Activated gamma-delta T cell treated with anti-CD3 and anti-CD28 coated beads, Interleukin-2, amount 50 U/mL, for 16 hours (primary cell): Measurements from ENCODE around the gene C11orf98.
A peak's percentile ranks its signal among the peaks of the same experiment; 100 is the strongest.
"Not testable (repeated sequence)": the region's sequence is repeated elsewhere in the genome, so short reads cannot be mapped to it uniquely, and the experiment has no call there.

Experiments used
- DNase-seq: peaks from one replicate; pipeline ENCODE4 v3.0.0-alpha.2; 2020; ENCODE audit warnings: low read depth

C11orf98 gene

DNA sequence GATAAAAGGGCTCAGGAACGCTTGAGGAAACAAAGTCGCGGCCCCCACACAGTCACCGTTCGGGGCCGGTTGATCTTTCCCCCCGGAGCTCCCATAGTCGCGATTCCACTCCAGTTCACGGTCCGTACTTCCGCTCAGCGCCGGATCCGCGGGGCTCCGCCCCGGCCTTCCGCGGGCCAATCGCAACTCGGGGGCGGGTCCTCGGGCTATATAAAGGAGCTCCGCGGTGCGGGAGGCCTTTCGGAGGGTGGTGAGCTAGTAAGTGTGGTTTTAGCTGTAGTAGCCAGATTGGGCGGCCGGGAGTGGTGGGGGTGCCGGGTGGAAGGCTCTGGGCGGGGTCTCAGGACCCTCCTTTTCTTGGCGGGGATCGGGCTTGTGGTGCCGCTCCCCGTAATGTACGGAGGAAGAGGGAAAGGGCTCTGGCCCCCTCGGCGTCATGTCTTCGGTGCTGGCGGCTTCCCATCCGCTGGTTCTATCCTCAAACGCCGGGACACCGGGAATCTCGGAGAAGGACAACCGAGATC is at the start of gene C11orf98, which contains the start of gene CSKMT:
C11orf98 (minus strand) TSS at position 136 of the 524 bp plus-strand sequence; CDS start at position 95, 41 bp downstream.
CSKMT (plus strand) TSS at position 238 of the 524 bp plus-strand sequence. CDS start 568 bp downstream, outside the sequence.
- peak; percentile 94 for DNase-seq

DNA sequence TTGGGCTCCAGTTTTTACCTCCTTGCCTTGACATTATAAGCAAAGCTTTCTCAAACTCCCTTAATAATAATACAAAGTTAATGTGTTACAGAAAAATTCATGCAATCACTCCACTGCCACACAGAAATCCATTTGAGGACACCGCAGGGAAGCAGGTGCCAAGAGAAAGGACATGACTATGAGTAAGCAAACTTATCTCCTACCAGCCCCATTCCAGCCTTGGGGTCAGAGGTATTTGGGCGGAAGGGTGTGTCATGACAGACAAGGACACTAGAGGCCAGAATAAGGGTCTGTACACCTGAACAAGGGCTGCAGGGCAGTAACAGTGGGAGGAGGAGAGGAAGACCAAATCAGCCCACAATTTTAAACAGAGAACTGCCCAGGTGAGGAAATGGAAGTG is 48.3 kb upstream of the C11orf98 start:
- no peak for DNase-seq

DNA sequence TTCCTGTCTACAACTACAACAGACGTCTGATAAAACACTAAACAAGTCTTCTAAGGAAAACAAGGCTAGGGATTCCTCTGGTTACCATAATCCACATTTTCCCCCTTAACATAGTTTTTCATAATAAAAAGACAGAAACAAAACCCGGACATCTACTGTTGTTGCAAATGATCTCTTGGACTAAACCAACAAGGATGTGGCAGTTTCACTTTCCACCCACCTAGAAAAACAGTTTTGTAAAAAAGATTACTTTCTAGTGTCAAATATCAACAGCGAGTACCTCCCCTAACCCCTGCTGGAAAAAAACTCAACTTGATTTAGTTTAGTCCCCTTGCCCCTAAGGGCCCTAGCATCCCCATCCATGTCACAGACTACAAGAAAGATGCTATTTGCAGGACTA is 47.9 kb upstream of the C11orf98 start:
- no peak for DNase-seq

DNA sequence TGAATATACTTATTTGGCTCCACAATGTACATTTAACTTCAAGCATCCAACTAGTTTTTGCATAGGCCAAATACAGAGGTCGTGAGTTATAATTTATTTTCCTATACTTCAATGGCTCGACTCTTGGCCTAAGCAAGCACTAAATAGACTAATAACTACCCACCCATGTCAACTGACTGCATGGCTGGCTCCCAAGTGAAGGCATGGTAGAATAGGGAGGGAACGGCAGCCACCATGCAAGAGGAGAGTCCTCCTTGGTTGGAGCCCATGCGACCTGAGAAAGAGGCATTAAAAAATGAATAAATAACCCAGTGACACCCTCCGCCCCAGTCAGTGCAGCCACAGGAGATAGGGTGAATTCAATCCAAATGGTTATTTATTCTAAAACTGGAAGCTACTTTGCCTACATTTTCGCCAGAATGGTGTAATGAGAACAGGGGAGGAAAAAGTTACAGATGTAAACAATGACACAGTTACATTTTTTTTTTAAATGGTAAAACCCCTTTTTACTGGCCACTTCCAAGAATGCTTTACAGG is 47.3 kb upstream of the C11orf98 start:
- DNase-seq, result no peak

DNA sequence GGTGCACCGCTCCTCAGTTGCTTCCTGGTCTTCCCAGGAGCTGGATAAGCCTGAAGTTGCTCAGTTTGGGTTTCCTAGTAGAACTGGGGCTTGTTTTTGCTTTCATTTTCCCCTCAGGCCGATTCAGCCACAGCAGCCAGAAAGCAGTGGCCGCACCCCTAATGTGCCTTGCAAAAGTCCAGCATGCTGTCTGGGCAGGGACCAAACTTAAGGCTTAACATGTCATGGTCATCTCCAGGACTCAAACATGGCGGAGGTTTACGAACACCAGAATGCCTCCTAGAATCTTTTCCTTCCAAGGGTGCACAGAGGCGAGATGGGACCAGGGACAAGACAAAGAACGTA is 45.0 kb upstream of the C11orf98 start:
- no peak for DNase-seq

DNA sequence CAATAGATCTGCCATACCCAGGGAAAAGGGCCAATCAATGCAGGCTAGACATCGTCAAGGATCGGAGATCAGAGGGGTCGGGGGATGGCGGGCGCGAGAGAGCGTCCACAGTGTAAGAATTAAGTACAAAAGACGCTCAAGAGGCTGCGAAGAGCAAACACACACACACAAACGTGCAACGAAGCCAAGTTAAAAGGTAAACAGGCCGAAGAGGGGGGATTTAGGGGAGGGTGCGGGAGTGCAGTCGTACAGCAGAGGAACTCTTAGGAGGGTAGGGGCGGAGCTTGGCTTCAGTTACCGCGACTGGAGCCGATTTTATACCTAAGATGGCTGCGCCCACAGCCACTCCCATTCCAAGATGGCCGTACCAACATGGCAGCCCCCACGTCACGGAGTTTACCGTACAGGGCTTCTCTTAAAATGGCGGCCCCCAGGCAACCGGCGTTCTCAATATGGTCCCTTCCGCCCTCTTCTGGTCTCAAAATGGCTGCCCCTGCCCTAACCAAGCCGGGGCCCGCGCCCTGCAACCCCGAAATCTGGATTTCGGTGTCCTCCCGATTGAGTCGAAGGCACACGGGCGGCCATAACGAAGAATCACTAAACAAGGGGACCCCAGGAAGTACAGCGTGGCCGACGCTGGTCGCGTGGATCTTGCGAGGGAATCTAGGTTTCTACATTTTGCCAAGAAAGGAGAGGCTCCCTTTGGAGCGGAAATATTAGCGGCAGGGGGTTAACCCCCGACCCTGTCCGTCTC is 44.4 kb upstream of the C11orf98 start:
- DNase-seq, result peak; percentile 94

DNA sequence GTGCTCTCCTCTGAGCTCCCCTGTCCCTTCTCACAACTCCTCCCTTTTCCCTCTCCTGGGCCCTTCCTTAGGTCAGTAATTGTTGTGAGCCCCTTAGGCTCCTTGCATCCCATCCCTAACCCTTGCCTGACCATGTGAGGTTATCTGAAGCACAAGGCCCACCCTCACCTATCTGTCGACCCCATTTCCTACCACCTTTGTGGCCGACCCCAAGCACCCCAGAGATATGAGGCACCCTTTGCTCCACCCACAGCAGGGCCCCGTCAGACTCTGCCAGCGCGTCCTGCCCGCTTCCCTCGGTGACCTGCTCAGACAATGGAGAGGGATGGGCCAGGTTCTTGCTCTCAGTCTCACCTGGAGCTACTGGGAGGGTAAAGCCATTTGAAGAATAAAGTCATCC is 43.8 kb upstream of the C11orf98 start:
- DNase-seq, result no peak

DNA sequence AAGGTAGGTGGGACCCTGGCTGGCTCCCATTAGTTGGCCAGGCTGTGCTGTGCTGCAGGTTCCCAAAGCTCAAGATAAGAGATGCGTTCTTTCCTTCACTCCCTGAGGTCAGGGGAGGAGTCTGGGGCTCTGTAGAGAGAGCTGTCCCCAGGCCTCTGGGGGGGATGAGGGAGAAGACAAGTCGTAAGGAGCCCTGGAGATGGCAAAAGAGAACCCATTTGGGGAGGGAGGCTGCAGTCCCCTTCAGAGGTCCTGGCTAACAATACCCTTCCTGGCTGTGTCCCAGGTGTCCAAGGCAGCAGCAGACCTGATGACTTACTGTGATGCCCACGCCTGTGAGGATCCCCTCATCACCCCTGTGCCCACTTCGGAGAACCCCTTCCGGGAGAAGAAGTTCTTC is 43.4 kb upstream of the C11orf98 start:
- no peak for DNase-seq

DNA sequence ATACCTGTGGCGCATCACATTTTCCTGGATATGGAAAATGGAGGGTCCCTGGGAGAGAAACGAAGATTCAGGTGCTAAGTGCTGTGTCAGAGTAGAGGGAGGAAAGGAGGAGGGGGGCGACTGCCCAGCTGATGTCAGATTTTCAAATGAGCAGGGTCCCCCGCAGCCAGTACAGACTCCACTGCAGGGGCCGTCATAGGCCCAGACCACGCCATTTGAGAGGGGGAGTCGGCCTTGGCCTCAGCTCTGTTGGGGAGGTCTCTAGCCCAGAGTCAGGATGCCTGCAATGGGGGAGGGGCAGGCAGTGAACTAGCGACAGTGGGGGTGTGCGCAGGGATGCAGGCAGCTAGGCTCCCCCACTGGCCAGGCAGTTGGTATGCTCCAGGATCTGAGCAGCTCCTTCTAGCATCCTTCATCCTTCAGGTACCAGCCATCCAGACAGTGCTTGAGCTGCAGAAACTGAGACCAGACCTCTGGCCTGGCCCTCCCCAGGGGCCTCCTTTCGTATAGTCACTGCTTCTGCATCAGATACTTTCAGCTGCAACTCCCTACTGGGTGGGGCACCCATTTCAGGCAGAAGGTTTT is 42.4 kb upstream of the C11orf98 start, which contains the start of the genes BSCL2 and GNG3:
BSCL2 (minus strand) TSS at position 148 of the 585 bp plus-strand sequence. CDS start 229 bp downstream, outside the sequence.
GNG3 (plus strand) TSS at position 400 of the 585 bp plus-strand sequence. CDS start 620 bp downstream, outside the sequence.
- no peak for DNase-seq

DNA sequence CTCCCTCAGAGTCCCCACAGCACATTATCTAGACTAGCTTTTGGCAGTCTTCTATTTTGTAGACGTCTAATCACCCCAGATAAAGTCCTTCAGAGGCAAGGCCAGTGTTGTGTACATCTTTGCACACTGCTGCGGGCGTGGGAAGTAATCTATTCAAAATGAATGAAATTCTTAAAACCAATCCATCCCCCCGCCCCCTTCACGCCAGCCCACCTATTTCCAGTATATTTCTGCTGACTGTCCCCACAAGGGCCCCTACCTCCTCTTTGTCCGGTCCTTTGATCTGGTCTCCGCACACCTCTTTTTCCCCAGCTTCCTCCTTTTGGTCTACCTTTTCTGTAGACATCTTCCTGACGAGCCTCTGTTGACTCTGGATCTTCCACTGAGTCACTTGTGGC is 41.8 kb upstream of the C11orf98 start:
- DNase-seq, result no peak

DNA sequence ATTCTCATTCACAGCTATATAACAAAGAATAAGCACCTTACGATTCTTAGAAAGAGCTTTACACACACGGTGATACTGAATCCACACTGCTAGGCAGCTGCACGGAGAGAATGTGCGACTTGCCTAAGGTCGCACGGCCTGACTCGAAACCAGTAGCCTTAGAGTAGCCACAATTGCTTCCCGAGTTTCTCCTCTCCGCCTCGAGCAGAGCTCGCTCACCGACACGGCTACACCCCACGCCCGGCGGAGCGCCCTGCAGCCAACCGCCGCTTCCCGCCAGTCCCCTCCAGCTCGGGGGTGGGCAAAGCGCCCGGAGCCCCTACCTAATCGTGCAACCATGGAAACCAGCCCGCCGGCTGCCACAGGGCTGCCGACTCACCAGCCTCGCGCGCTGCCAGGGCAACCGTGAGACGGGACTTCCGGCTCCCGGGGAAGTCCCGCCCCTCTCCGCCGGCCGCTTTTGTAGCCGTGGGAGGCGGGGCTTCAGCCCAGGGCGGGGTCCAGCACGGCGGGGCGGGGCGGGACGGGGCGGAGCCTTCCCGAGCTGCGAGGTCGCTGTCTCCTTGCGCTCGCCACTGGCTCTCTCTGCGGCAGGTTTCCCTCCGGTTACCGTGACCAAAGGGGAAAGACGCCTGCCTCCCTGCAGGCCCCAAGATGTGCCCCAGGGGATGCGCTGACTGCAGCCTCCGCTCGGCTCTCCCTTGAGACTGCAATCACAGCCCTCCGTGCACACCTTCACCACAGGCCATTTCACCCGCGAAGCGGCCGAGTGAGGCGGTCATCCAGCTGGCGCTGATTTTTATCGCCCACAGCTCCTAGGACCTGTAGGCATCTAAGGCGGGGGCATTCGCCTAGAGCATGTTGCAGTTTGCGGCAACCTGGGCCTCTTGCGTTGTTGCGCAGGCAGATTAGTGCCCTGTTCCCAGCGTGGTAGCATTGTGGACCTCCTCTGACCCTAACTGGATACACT is 41.2 kb upstream of the C11orf98 start:
- peak; percentile 91 for DNase-seq

DNA sequence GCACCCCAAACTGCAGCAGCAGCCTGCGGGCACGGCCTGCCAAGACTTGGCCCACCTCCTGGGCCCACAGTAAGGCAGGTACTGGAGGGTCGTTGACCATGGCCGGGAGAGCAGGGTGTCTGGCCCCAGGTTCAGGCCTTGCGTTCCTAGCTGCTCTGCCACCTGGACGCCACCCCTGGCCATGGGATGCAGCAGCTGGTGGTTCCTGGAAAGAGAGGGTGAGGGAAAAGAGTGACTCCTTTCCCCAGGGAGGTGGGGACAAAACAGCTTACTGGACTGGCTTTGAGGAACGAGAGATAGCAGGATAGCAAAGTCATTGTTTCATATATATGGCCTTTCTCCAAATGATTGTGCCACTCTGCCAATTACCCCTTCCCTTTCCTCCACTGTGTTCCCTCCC is 40.4 kb upstream of the C11orf98 start:
- no peak for DNase-seq

DNA sequence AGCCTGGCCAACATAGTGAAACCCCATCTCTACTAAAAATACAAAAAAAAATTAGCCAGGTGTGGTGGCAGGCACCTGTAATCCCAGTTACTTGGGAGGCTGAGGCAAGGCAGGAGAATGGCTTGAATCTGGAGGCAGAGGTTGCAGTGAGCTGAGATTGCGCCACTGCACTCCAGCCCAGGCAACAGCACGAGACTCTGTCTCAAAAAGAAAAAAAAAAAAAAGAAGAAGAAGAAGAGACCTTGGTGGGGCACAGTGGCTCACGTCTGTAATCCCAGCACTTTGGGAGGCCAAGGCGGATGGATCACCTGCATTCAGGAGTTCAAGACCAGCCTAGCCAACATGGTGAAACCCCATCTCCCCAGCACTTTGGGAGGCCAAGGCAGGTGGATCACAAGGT is 38.9 kb upstream of the C11orf98 start:
- not testable (repeated sequence) for DNase-seq

DNA sequence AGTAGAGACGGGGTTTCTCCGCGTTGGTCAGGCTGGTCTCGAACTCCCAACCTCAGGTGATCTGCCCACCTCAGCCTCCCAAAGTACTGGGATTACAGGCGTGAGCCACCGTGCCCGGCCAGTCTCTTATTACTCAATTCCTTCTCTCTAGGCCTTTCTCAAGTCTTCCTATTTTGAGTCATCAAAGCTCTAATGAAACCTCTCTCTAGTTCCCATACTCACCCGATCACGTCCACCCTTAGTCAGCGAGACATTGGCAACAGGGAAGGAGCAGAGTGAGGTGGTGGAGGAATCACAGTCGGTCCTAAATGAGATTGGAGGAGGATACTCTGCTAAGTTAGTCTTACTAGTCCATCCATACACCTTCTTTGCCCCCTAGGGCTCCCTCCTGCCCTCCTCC is 37.2 kb upstream of the C11orf98 start:
- DNase-seq, result no peak

DNA sequence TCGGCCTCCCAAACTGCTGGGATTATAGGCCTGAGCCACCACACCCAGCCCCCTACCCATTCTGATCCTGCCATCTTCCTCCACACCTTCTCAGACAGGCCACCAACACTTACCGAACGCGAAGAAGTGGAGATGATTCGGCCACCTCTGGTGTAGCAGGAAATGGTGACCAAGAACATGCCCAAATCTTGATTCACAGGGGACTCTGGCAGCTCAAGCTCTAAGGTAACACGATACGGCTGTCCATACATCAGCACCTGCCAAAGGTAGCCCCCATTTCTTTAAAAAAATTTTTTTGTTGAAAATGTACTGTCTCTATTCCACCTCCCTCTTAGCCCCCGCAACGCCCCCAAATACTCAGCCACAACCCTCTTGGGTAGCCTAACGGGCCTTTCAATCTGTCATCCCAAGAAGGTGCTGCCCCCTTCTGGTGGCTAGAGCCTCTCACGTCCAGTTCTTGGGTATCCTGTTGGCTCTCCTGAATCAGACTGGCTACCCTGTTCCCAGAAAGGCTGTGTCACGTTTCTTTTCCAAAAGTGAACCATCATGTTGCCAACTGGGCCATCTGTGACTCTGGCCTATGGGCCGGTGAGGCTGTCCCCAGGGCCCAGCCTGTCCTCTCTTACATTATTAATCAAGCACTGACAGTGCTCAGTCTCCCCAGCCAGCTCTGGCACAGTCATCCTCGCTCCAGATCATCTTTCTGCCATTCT is 29.6 kb upstream of the C11orf98 start:
- peak; percentile 67 for DNase-seq

DNA sequence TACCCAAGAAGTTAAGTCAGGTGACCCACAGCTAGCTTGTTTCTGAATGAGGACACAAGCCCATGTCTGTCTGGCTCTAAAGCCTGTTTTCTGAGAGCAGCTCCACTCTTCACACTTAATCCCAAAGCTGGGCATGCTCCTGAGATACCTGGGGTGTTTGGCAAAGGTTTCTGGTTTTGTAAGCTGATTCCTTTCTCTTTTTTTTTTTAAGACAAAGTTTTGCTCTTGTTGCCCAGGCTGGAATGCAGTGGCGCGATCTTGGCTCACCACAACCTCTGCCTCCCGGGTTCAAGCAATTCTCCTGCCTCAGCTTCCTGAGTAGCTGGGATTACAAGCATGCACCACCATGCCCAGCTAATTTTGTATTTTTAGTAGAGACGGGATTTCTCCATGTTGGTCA is 28.6 kb upstream of the C11orf98 start:
- not testable (repeated sequence) for DNase-seq

DNA sequence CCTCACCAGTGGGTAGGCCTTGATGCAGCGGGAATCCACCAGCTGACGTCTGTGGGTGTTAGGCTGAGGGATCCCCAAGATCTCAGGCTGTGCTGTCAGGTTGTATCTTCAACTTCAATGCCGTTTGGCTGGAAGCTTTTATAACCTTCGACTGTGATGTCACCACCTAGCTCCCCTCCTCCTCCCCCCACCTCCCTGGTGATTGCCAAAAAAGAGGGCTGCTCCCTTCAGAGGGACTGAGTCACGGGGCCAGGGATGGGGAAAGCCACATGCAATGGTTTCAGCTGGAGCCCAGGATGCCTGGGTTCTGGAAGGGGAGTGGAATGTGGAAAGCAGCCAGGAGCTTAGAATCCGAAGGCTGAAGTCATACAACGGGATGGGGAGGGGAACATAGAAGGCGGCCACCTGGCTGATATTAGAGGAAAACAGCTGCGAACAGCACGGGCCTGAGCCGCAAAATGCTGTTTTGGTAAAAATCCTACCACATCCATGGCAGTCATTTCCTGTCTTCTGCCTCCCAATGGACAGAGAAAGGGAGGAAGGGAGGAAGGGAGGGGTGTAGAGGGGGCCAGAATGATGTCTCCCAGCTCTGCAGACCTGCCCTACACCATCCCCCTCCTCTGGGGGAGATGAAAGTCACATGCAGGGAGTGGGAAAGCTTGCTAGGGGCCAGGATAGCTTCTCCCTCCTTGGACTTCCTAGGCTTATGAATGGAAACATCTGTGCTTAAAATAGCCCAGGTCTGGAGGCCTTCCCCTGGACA is 24.6 kb upstream of the C11orf98 start, which contains the start of gene LRRN4CL:
LRRN4CL (minus strand) TSS at position 110 of the 763 bp plus-strand sequence. CDS start 1,022 bp downstream, outside the sequence.
- DNase-seq, result no peak

DNA sequence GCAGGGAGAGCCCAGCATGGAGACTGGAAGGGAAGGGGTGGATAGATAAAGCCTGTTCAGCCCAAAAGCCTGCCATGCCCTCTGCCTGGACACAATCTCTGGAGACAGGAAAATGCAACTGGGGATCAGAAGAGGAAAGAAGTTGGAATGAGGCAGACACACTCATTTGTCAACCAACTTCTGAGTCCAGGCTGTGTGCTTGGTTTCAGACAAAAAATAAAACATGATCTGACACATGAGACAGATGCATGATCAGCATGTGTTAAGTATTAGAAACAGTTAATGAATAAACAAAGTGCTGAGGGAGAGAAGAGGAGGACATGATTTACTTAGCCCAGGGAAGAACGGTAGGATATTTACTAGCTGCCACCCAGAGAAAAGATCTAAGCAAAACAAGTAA is 23.5 kb upstream of the C11orf98 start:
- no peak for DNase-seq

DNA sequence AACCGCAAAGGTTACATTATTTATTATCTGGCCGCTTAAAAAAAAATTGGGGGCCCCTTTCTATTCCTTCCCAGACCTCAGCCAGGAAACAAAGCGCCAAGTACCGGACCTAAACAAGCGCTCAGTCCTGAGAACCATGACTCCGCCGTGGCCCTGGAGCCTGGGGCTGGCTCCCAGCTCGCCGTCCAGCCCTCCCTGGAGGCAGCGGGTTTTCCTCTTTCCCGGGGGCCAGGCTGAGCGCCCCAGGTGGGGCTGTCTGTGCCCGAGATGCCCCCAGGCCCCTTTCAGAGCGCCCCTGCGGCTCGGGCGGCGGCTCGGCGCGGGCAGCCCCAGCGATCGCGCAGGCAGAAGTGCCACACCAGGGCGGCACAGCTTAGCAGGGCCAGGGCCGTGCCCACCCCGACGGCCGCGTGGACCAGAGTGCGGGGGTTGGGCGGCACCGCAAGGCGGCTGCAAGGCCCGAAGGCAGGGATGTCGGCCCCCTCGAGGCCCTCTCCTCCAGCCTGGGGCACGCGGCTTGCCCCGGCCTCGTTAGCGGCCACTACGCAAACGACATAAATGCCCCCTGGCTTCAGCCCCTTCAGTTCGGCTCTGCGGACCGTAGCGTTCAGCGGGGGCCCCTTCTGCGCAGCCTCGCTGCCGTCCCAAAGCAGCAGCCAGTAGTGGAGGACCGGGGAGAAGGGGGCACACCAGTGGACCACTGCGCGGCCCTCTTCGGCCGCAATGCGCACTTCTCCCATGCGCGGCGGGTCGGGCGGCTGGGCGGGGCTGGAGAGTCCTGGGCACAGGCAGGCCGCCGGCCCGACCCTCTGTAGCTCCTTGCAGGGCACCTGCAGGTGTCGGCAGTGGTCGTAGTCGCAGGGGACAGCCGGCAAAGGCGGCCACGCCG is 22.7 kb upstream of the C11orf98 start:
- DNase-seq, result no peak
